Breast epithelium (tissue), 4 donors: ENCODE measurements around the gene CSF2RB. TPM values are rescaled to one million over a fixed set of nuclear protein-coding genes. Genes with fewer than 3 reads are reported as not detected.
A peak's percentile ranks its signal among the peaks of the same experiment; 100 is the strongest.

Experiments
- DNase-seq, 2 donors: peaks; one replicate each; pipeline ENCODE4 v3.0.0-alpha.2; 2019; ENCODE audit warnings: low spot score in 2 of 2
- H3K27ac ChIP-seq, 2 donors: fragments of 200-600 bp; sonication (generic) in 1 of 2; one replicate each; pipeline ENCODE4 v1.5.1; 2016 to 2019; ENCODE audit warnings: mild to moderate bottlenecking in 1 of 2
- H3K27me3 ChIP-seq, 2 donors: fragments of 200-600 bp; sonication (generic) in 1 of 2; one replicate each; pipeline versions ENCODE4 v1.5.1 to v1.6.0; 2017 to 2019; ENCODE audit warnings: control low read depth in 1 of 2, mild to moderate bottlenecking in 1 of 2
- H3K36me3 ChIP-seq: fragments of 200-600 bp; one replicate; pipeline ENCODE4 v1.5.1; 2019
- H3K4me1 ChIP-seq, 2 donors: fragments of 200-600 bp; sonication (generic); one replicate each; pipeline ENCODE4 v1.5.1; 2016 to 2019; ENCODE audit warnings: control low read depth in 1 of 2
- H3K4me3 ChIP-seq, 3 donors: fragments of 200-600 bp; sonication (generic); 1 replicate in 2 of 3; 2 replicates in 1 of 3; pipeline ENCODE4 v1.5.1; 2016 to 2019; ENCODE audit warnings: mild to moderate bottlenecking in 3 of 3, moderate library complexity in 2 of 3
- H3K9me3 ChIP-seq, 2 donors: fragments of 200-600 bp; sonication (generic) in 1 of 2; one replicate each; pipeline ENCODE4 v1.5.1; 2016 to 2019; ENCODE audit warnings: control low read depth in 1 of 2
- POLR2A ChIP-seq: fragments of 450-650 bp; IDR thresholded peaks from one replicate; pipeline ENCODE4 v1.6.1; 2016; ENCODE audit warnings: antibody characterized with exemption, mild to moderate bottlenecking, moderate library complexity
- POLR2AphosphoS5 ChIP-seq, 3 donors: sonication (generic); formaldehyde crosslinking; IDR thresholded peaks; one replicate each; pipeline ENCODE4 v1.6.1; 2017; ENCODE audit warnings: antibody characterized with exemption in 3 of 3
- intact Hi-C: fragments of 100-400 bp; cut with DNase I; formaldehyde crosslinking; loops from one replicate; pipeline ENCODE4 v1.15.1; 2023; ENCODE audit warnings: low total_unique reads
- total RNA-seq, 3 donors: library from RNA; depleted of rRNA; stranded (reverse); fragments of >200 nt; gene quantifications; one replicate each; pipeline ENCODE4 v1.1.0, GENCODE V29; 2016
- TF ChIP-seq, protein P1 (sequence below), 3 donors: fragments of 450-650 bp; IDR thresholded peaks; one replicate each; pipeline ENCODE4 v1.5.1; 2016 to 2017; ENCODE audit warnings: antibody characterized with exemption in 3 of 3, mild to moderate bottlenecking in 3 of 3, moderate library complexity in 3 of 3

The CSF2RB gene
- total RNA-seq, 3 donors from 2014 or later, result 3.3 to 8.6 (median 3.8) TPM

DNA sequence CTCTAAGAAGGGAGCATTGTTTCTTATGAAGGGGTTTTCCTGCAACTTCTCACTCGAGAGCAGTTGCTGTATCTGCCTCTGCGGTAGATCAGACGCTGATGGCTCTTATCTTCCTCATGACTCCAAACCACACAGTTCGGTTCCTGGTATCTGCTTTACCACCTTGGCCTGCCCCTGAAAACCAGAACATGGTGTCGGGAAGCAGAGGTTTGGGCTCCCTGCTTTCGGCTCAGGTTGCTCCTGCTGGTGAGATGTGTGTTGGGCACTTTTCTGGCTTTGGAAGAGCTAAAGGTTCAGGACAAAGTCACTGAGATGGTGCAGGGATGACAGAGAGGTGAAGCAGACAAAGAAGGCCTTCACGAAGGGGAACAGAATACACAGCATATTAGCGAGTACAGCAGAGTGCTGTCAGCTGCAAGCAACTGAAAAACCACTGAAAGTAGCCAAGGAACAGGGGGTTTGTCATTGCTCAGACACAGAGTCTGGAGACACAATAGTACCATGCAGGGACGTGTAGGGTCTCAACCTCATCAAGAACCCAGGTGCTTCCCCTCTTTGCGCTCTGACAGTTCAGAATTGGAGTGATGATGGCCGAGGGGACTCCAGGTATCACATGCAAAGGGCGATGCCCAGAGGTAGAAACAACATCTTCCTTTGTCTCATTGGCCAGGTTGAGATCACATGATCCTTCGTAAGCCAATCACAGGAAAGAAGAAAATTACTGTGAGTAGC lies 11.9 kb upstream of the CSF2RB start:
- no peak overlapping the region for H3K4me3 ChIP-seq
- no peak for DNase-seq
- no peaks in the 10 kb centered on the region for H3K36me3 ChIP-seq
- H3K4me1 ChIP-seq, result no peaks in the 10 kb centered on the region
- H3K27ac ChIP-seq, result peak overlapping the region; percentile 52 to 60
- TF ChIP-seq, protein P1, sequence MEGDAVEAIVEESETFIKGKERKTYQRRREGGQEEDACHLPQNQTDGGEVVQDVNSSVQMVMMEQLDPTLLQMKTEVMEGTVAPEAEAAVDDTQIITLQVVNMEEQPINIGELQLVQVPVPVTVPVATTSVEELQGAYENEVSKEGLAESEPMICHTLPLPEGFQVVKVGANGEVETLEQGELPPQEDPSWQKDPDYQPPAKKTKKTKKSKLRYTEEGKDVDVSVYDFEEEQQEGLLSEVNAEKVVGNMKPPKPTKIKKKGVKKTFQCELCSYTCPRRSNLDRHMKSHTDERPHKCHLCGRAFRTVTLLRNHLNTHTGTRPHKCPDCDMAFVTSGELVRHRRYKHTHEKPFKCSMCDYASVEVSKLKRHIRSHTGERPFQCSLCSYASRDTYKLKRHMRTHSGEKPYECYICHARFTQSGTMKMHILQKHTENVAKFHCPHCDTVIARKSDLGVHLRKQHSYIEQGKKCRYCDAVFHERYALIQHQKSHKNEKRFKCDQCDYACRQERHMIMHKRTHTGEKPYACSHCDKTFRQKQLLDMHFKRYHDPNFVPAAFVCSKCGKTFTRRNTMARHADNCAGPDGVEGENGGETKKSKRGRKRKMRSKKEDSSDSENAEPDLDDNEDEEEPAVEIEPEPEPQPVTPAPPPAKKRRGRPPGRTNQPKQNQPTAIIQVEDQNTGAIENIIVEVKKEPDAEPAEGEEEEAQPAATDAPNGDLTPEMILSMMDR (IDR thresholded peaks at IDR 0.05), result no peak
- H3K27me3 ChIP-seq, result no peaks in the 10 kb centered on the region
- intact Hi-C loops, result no loop called here
- no peaks in the 10 kb centered on the region for H3K9me3 ChIP-seq

DNA sequence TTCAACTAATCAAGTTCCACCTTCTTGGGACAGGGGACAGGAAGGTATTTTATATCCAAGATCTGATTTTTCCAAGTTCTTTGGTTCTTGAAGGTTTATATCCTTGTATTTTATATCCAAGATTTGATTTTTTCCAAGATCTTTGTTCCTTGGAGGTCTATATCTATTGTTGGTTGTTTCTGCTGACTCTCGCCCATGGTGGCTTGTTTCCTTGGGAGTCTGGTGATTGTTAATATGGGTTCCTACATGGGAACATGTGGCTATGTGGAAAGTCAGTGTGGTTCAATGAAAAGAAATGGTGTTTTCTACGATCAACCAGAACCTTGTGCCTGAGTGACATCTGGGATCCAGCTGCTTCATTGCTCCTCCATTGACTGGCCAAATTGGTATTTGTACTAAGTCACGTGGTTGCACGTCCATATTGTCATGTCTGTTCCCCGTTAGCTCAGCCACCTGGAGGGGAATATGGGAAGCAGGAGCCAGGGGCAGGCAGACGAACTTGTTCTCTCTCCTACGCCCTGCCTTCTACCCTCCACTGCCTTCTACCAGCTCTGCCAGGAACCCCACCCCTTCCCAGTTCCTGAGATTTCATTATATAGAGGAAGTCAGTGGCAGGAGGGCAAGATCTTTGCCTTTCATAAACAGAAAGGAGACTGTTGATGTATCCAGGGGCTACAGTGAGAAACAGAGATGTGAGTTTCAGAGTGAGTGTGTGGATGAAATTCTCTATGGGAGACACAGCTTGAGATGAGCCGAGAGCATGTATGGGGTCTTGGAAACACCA lies 11.1 kb upstream of the CSF2RB start:
- Histone ChIP-seq H3K27ac (no peak overlapping the region), H3K4me3 (no peak overlapping the region), H3K27me3 (no peaks in the 10 kb centered on the region), H3K36me3 (no peaks in the 10 kb centered on the region), H3K4me1 (no peaks in the 10 kb centered on the region), H3K9me3 (no peaks in the 10 kb centered on the region)
- intact Hi-C loops, result no loop called here
- no peak for TF ChIP-seq POLR2A
- TF ChIP-seq POLR2AphosphoS5 (IDR thresholded peaks at IDR 0.05), result no peak
- TF ChIP-seq, protein P1 (IDR thresholded peaks at IDR 0.05), result no peak
- no peak for DNase-seq

DNA sequence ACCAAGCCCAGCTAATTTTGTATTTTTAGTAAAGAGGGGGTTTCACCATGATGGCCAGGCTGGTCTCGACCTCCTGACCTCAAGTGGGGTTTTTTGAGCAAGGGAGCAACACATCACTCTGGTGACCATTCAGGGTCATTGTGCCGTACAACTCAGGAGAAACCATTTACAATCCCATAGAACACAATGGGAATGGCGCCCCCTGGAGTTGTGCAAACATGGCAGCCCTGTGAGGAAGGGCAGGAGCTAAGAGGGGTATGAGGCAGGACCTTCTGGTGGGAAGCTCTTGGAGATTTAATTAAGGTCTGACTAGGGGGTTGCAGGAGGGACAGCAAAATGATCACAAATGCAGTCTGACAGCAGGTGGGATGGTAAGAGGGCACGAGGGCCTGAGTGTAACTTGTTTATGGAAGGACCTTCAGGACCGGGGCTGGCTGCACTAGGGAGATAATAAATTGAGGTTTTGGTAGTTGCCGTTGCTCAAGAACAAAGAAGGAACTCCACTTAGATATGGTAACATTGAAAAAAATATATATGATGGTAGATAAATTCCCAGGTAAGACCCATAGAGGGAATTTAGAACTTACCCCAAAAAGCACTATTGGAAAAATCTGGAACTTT lies 9.1 kb upstream of the CSF2RB start:
- Histone ChIP-seq H3K36me3 (no peaks in the 10 kb centered on the region), H3K4me1 (no peaks in the 10 kb centered on the region), H3K4me3 (no peak overlapping the region), H3K9me3 (no peaks in the 10 kb centered on the region), H3K27me3 (no peaks in the 10 kb centered on the region), H3K27ac (no peak overlapping the region)
- intact Hi-C loops, result no loop called here
- no peak for DNase-seq
- TF ChIP-seq, protein P1 (IDR thresholded peaks at IDR 0.05), result no peak
- TF ChIP-seq POLR2A (no peak), POLR2AphosphoS5 (IDR thresholded peaks at IDR 0.05) (no peak)

DNA sequence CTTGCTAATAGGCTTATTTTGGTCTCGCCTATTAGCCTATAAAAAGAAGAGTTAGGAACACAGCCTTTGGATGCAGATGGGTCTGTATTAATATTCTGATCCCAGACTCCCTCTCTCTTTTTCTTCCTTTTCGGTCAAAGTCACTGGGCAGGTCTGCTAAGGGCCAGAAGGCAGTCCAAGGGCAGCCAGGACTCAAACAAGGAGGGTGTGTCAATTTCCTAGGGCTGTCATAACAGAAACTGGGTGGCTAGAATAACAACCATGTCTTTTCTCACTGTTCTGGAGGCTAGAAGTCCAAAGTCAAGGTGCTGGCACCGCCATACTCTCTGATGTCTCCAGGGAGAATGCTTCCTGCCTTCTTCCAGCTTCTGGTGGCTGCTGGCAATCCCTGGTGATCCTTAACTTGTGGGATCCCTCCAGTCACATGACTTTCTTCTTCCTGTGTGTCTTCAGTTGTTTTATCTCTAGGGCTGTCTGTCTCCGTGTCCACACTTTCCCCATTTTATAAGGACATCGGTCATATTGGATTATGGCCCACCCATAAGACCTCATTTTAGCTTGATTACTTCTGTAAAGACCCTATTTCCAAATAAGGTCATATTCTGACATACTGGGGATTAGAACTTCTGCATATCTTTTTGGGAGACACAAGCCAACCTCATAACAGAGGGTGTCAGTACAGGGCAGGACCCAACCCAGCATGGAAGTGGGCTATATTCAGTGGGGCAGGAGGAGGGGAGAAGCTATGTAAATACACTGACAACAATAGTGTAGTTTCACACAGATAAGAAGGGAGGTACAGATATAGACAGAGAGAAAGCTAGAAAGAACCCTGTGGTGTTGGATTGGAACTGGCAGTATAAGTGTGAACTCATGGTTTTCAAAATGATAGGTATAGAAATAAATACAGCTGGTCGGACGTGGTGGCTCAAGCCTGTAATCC lies 5.9 kb upstream of the CSF2RB start:
- no peak for DNase-seq
- Histone ChIP-seq H3K27ac (no peak overlapping the region), H3K4me1 (no peaks in the 10 kb centered on the region), H3K4me3 (no peak overlapping the region), H3K36me3 (no peaks in the 10 kb centered on the region), H3K27me3 (no peaks in the 10 kb centered on the region), H3K9me3 (no peaks in the 10 kb centered on the region)
- intact Hi-C loops, result no loop called here
- TF ChIP-seq POLR2AphosphoS5 (IDR thresholded peaks at IDR 0.05), result no peak
- TF ChIP-seq POLR2A, result no peak

DNA sequence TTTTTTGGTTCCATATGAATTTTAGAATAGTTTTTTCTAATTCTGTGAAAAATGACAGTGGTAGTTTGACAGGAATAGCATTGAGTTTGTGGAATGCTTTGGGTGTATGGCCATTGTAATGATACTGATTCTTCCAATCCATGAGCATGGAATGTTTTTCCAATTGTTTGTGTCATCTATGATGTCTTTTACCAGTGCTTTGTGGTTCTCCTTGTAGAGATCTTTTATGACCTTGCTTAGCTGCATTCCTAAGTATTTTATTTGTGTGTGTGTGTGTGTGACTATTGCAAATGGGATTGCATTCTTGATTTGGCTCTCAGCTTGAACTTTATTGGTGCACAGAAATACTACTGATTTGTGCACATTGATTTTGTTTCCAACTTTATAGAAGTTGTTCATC lies 3.0 kb upstream of the CSF2RB start:
- Histone ChIP-seq H3K27ac (no peak overlapping the region), H3K9me3 (no peaks in the 10 kb centered on the region), H3K36me3 (no peaks in the 10 kb centered on the region), H3K4me3 (no peak overlapping the region), H3K4me1 (peaks cover 0 to 4% of the 10 kb centered on the region in 2 donors), H3K27me3 (no peaks in the 10 kb centered on the region)
- no peak for DNase-seq
- TF ChIP-seq POLR2AphosphoS5 (IDR thresholded peaks at IDR 0.05) (no peak), POLR2A (no peak)
- TF ChIP-seq, protein P1 (IDR thresholded peaks at IDR 0.05), result no peak
- intact Hi-C loops, result no loop called here
